Measurements from ENCODE around the gene IKBKE. TPM values are rescaled to one million over a fixed set of nuclear protein-coding genes. Genes with fewer than 3 reads are reported as not detected.
A peak's percentile ranks its signal among the peaks of the same experiment; 100 is the strongest.

IKBKE gene
- total and polyA plus RNA-seq, 2 of the 8 experiments (the other 6 are each of a cell fraction or from before 2014, with no cell fraction given), result 8.6 to 12.0 TPM

DNA sequence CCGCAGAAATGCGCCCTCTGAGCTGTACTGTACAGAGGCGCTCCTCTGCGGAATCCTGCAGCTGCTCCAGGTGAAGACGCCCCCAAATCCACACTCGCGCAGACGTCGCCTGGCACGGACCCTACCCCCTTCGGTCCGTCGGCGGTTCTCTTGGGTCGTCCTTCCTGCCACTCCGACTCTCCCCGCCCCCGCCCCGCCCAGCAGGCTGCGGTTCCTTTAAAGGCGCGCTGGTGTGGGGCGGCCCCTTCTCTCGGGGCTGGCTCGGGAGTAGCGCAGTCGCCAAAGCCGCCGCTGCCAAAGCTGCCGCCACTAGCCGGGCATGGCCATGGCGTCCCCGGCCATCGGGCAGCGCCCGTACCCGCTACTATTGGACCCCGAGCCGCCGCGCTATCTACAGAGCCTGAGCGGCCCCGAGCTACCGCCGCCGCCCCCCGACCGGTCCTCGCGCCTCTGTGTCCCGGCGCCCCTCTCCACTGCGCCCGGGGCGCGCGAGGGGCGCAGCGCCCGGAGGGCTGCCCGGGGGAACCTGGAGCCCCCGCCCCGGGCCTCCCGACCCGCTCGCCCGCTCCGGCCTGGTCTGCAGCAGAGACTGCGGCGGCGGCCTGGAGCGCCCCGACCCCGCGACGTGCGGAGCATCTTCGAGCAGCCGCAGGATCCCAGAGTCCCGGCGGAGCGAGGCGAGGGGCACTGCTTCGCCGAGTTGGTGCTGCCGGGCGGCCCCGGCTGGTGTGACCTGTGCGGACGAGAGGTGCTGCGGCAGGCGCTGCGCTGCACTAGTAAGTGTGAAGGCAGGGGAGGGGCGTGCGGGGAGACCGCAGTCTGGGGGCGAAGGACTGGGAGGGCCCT is 37.2 kb downstream of the IKBKE start, which contains the start of gene RASSF5:
Gene RASSF5, plus strand, starts transcription at position 248 of the 846 bp plus-strand sequence. Its CDS starts 72 bp downstream, at position 320.
- Histone ChIP-seq H4K8ac (ENCODE audit: extremely low read depth, insufficient read depth, low read length) (peak within 1 kb of the TSS; percentile 75), H3K79me2 (ENCODE audit: control insufficient read depth in 1 of 2, insufficient read depth in 2 of 2, low read length in 2 of 2) (no peaks in the 10 kb centered on the region), H3K56ac (replicated peaks; ENCODE audit: insufficient read length, low read depth, low read length) (no peak within 1 kb of the TSS), H2BK5ac (ENCODE audit: low read depth, low read length) (no peak within 1 kb of the TSS), H2BK120ac (replicated peaks; ENCODE audit: low read depth, low read length) (no peak within 1 kb of the TSS), H3K9ac (replicated peaks in 1 of 4; ENCODE audit: extremely low read depth in 1 of 4, low read depth in 3 of 4, low read length in 3 of 4) (no peak within 1 kb of the TSS; a peak in 2 of 7 replicates), H3K27ac (ENCODE audit: low read depth, low read length) (no peak within 1 kb of the TSS), H3K4ac (replicated peaks; ENCODE audit: insufficient read length, low read depth, low read length) (no peak within 1 kb of the TSS), H3K4me3 (ENCODE audit: extremely low read depth in 1 of 4, insufficient read depth in 2 of 4, low read depth in 3 of 4, low read length in 4 of 4) (peak within 1 kb of the TSS; percentile 37 to 71 (median 64)), H2AK5ac (ENCODE audit: low read depth, low read length) (no peak within 1 kb of the TSS), H3K4me1 (replicated peaks in 1 of 4; ENCODE audit: control insufficient read depth in 3 of 4, insufficient read depth in 4 of 4, low read length in 3 of 4) (peaks cover 2 to 14% (median 6%) of the 10 kb centered on the region in 4 experiments; a peak in 6 of 7 replicates), H3K79me1 (ENCODE audit: low read depth, low read length) (no peaks in the 10 kb centered on the region), H3K4me2 (ENCODE audit: insufficient read depth in 1 of 2, low read depth in 2 of 2, low read length in 2 of 2) (peak within 1 kb of the TSS; percentile 39 to 98), H3K27me3 (replicated peaks in 1 of 4; ENCODE audit: control insufficient read depth in 3 of 4, extremely low read depth in 1 of 4, insufficient read depth in 3 of 4, low read length in 3 of 4) (peaks cover 17 to 49% (median 47%) of the 10 kb centered on the region in 4 experiments), H2BK20ac (ENCODE audit: low read length) (no peak within 1 kb of the TSS), H3K23me2 (ENCODE audit: low read depth, low read length) (peaks cover 9% of the 10 kb centered on the region; the same call in 1 of the 2 replicates), H4K20me1 (replicated peaks in 1 of 2; ENCODE audit: control insufficient read depth in 1 of 2, insufficient read depth in 2 of 2, low read length in 2 of 2) (peaks cover 0 to 5% of the 10 kb centered on the region in 2 experiments), H2BK15ac (ENCODE audit: low read length) (no peak within 1 kb of the TSS), H4K5ac (ENCODE audit: insufficient read length, low read depth, low read length) (no peak within 1 kb of the TSS), H3K18ac (ENCODE audit: extremely low read depth, low read length) (no peak within 1 kb of the TSS; the same call in 1 of the 2 replicates), H3K36me3 (ENCODE audit: control insufficient read depth in 2 of 4, insufficient read depth in 4 of 4, low read length in 3 of 4) (no peaks in the 10 kb centered on the region), H3K9me3 (ENCODE audit: insufficient read depth in 2 of 2, low read depth in 1 of 2, low read length in 1 of 2) (no peaks in the 10 kb centered on the region), H4K91ac (replicated peaks; ENCODE audit: insufficient read length, low read length) (no peak within 1 kb of the TSS), H2BK12ac (ENCODE audit: low read depth, low read length) (0 out of 2 replicates have a peak within 1 kb of the TSS, but pooled peaks have one; percentile 50), H3K23ac (ENCODE audit: insufficient read length) (no peak within 1 kb of the TSS), H2AFZ (ENCODE audit: low read length) (peak within 1 kb of the TSS; percentile 69; the same call in 1 of the 2 replicates), H3K14ac (ENCODE audit: insufficient read length) (no peak within 1 kb of the TSS)
- no peak for FAIRE-seq
- DNase-seq (ENCODE audit: low read depth in 1 of 2, low spot score in 2 of 2), result peak; percentile 27 to 94
- ChIA-PET CTCF (ENCODE audit: partially characterized antibody) (interaction anchor here (0.8 to 13.3 kb wide), 22 partner anchors 8 to 176 kb away, joined by 3 to 167 read pairs (median 8); partner anchors contain the start of gene IKBKE), POLR2A (ENCODE audit: partially characterized antibody) (interaction anchor here (0.7 to 3.3 kb wide), 13 partner anchors 9 to 78 kb away, joined by 3 to 23 read pairs (median 4); partner anchors contain the start of gene IKBKE)
- 3% methylated on average over 61 of the region's 97 CpGs; no CpG with 5 or more reads in 1 of the 2 experiments for WGBS, 2 experiments (ENCODE audit: extremely low coverage in 1 of 2, insufficient coverage in 1 of 2, insufficient read length in 1 of 2, insufficient replicate concordance in 2 of 2, low coverage in 1 of 2, low lambda C conversion rate in 2 of 2, missing lambda C conversion rate in 1 of 2)
- TF ChIP-seq NANOG (IDR thresholded peaks at IDR 0.05; ENCODE audit: insufficient read depth, low read depth, low read length, poor library complexity, severe bottlenecking), result peak; percentile 5
- peak; percentile 65 for TF ChIP-seq EZH2 (IDR thresholded peaks at IDR 0.05; ENCODE audit: low read depth, low read length, severe bottlenecking)
- TF ChIP-seq CREB1 (IDR thresholded peaks at IDR 0.05), result 0 out of 2 replicates have a peak, but pooled peaks have one; percentile 12
- TF ChIP-seq EP300 (IDR thresholded peaks at IDR 0.05; ENCODE audit: borderline replicate concordance in 1 of 2, low read depth in 2 of 2, low read length in 2 of 2), result no peak
- TF ChIP-seq TAF1 (IDR thresholded peaks at IDR 0.05; ENCODE audit: low read depth, low read length), result peak; percentile 72
- TF ChIP-seq JUND (IDR thresholded peaks at IDR 0.05; ENCODE audit: low read length), result no peak
- TF ChIP-seq HDAC2 (IDR thresholded peaks at IDR 0.05; ENCODE audit: borderline replicate concordance in 1 of 2, low read depth in 2 of 2, low read length in 2 of 2), result no peak
- TF ChIP-seq SIN3A (conservative IDR thresholded peaks at IDR 0.05 in 1 of 2, IDR thresholded peaks at IDR 0.05 in 1 of 2; ENCODE audit: low read depth in 1 of 2, low read length in 2 of 2), result no peak
- no peak for TF ChIP-seq SRF (IDR thresholded peaks at IDR 0.05; ENCODE audit: low read depth, low read length)
- no peak for TF ChIP-seq RBBP5 (IDR thresholded peaks at IDR 0.05; ENCODE audit: borderline replicate concordance, low read depth, low read length)

Data from H1 (cell line).